IMR-90 (cell line): ENCODE measurements around the gene IDH3B.

Experiments used
- CEBPB ChIP-seq: IDR thresholded peaks from 2 replicates; pipeline ENCODE4 v1.6.1; 2012; ENCODE audit warnings: low read depth, low read length, improper control_type of control experiment
- CTCF ChIP-seq: conservative IDR thresholded peaks from 2 replicates; pipeline ENCODE4 v1.5.1; 2012; ENCODE audit warnings: mild to moderate bottlenecking, low read depth, low read length, improper control_type of control experiment
- ELK1 ChIP-seq: fragments of 150-350 bp; IDR thresholded peaks from 2 replicates; pipeline ENCODE4 v1.6.1; 2016; ENCODE audit warnings: low read depth, mild to moderate bottlenecking, low read length, moderate library complexity, borderline replicate concordance
- MAZ ChIP-seq: IDR thresholded peaks from 2 replicates; pipeline ENCODE4 v1.6.1; 2012; ENCODE audit warnings: low read depth, mild to moderate bottlenecking, low read length, improper control_type of control experiment, moderate library complexity, borderline replicate concordance
- MXI1 ChIP-seq: IDR thresholded peaks from 2 replicates; pipeline ENCODE4 v1.6.1; 2012; ENCODE audit warnings: low read depth, mild to moderate bottlenecking, low read length, moderate library complexity, borderline replicate concordance
- NFE2L2 ChIP-seq: fragments of 150-350 bp; IDR thresholded peaks from 2 replicates; pipeline ENCODE4 v1.6.1; 2016; ENCODE audit warnings: low read depth, mild to moderate bottlenecking, low read length
- POLR2A ChIP-seq: IDR thresholded peaks from 2 replicates; pipeline ENCODE4 v1.6.1; 2012; ENCODE audit warnings: mild to moderate bottlenecking, low read depth, low read length
- RAD21 ChIP-seq: IDR thresholded peaks from 2 replicates; pipeline ENCODE4 v1.6.1; 2012; ENCODE audit warnings: low read length, improper control_type of control experiment
- USF2 ChIP-seq: fragments of 150-350 bp; IDR thresholded peaks from 2 replicates; pipeline ENCODE4 v1.6.1; 2017; ENCODE audit warnings: mild to moderate bottlenecking, antibody characterized with exemption, low read length, low read depth

- TF ChIP-seq CTCF: no peak
- no peak for TF ChIP-seq POLR2A
- no peak for TF ChIP-seq RAD21
- TF ChIP-seq CEBPB: no peak
- TF ChIP-seq MXI1: no peak
- no peak for TF ChIP-seq NFE2L2
- TF ChIP-seq ELK1: no peak
- no peak for TF ChIP-seq USF2
- no peak for TF ChIP-seq MAZ
Observed at GRCh38 chr20:2640260-2640659, 23.8 kb downstream of the IDH3B start.
